HepG2 (cell line): ENCODE data around the gene PC. TPM values are rescaled to one million over a fixed set of nuclear protein-coding genes. Genes with fewer than 3 reads are reported as not detected.

Experiments
- ATAC-seq: fragments of 200-7000 bp; cut with Tn5 transposase; 3 replicates; pipeline ENCODE4 v1.9.1; 2020; ENCODE audit warnings: mild to moderate bottlenecking, moderate library complexity
- BruUV-seq: library from RNA; stranded (reverse); fragments of 400-500 nt; replicated peaks from 2 replicates; lab custom pipeline; 2021; lab: Mats Ljungman, UMichigan
- CTCF ChIA-PET: fragments of 300-600 bp; formaldehyde crosslinking; extraction: SDS; loops from one replicate; lab custom pipeline; 2021; ENCODE audit warnings: low total read pairs, inconsistent platforms, low intra/inter-chr PET ratio; lab: Yijun Ruan, JAX
- POLR2A ChIA-PET: fragments of 350-600 bp; sonication (Branson Sonifier 250); formaldehyde crosslinking; loops from one replicate; lab custom pipeline; 2020; ENCODE audit warnings: antibody characterized with exemption, inconsistent platforms; lab: Yijun Ruan, JAX
- DNase-seq: peaks from one replicate; pipeline ENCODE4 v3.0.0-alpha.2; 2015; ENCODE audit warnings: low spot score
- FAIRE-seq: peaks from 3 replicates; lab custom pipeline; 2011; peaks lifted over from hg19 to GRCh38; lab: Jason Lieb, UNC
- H2AFZ ChIP-seq: one replicate; pipeline ENCODE4 v1.6.1; 2011; ENCODE audit warnings: low read length, inconsistent platforms
- H3K27ac ChIP-seq: fragments of 300-600 bp; 3 replicates; pipeline ENCODE4 v1.8.0; 2011; ENCODE audit warnings: mixed run types, mild to moderate bottlenecking, mixed read lengths, low read length, inconsistent platforms; ENCODE audit not compliant: insufficient read depth; ENCODE audit errors: extremely low read length
- H3K27me3 ChIP-seq, 2 experiments: fragments of 200-600 bp in 1 of 2; 2 replicates in 1 of 2; 3 replicates in 1 of 2; pipeline versions ENCODE4 v1.6.0 to v1.8.0; 2011; ENCODE audit warnings: low read length in 2 of 2, mild to moderate bottlenecking in 2 of 2, moderate library complexity in 2 of 2, inconsistent platforms in 1 of 2; ENCODE audit not compliant: insufficient read depth in 2 of 2, control insufficient read depth in 1 of 2
- H3K36me3 ChIP-seq, 2 experiments: fragments of 200-600 bp in 1 of 2; replicated peaks in 1 of 2; 2 replicates in 1 of 2; 3 replicates in 1 of 2; pipeline versions ENCODE4 v1.5.1 to v1.8.0; 2011; ENCODE audit warnings: low read length in 2 of 2, inconsistent platforms in 1 of 2; ENCODE audit not compliant: insufficient read depth in 2 of 2, control insufficient read depth in 1 of 2
- H3K4me1 ChIP-seq: 2 replicates; pipeline ENCODE4 v1.5.1; 2012; ENCODE audit warnings: low read length, inconsistent platforms; ENCODE audit not compliant: insufficient read depth
- H3K4me2 ChIP-seq: 2 replicates; pipeline ENCODE4 v1.6.0; 2011; ENCODE audit warnings: low read depth, low read length, inconsistent platforms
- H3K4me3 ChIP-seq, 3 experiments: fragments of 200-600 bp in 1 of 3; sonication (generic), shearing (Covaris generic) in 1 of 3; replicated peaks in 1 of 3; 2 replicates each; pipeline ENCODE4 v1.5.1; 2011 to 2016; ENCODE audit warnings: low read length in 3 of 3, inconsistent platforms in 2 of 3, low read depth in 2 of 3, mild to moderate bottlenecking in 2 of 3, control low read depth in 1 of 3, mixed read lengths in 1 of 3; ENCODE audit not compliant: insufficient read depth in 1 of 3
- H3K79me2 ChIP-seq: one replicate; pipeline ENCODE4 v1.6.1; 2011; ENCODE audit warnings: low read length, inconsistent platforms; ENCODE audit not compliant: insufficient read depth
- H3K9ac ChIP-seq: 2 replicates; pipeline ENCODE4 v1.6.0; 2011; ENCODE audit warnings: mild to moderate bottlenecking, low read depth, low read length, inconsistent platforms; ENCODE audit not compliant: insufficient read depth
- H3K9me3 ChIP-seq: 2 replicates; pipeline ENCODE4 v1.5.1; 2012; ENCODE audit warnings: mild to moderate bottlenecking, low read length
- H4K20me1 ChIP-seq: 2 replicates; pipeline ENCODE4 v1.6.0; 2011; ENCODE audit warnings: inconsistent platforms, mild to moderate bottlenecking, low read length, moderate library complexity; ENCODE audit not compliant: insufficient read depth
- MLLT10 ChIP-seq: sonication (generic); formaldehyde crosslinking; IDR thresholded peaks from 2 replicates; pipeline ENCODE4 v1.4.0; 2020; ENCODE audit warnings: missing genetic modification reagents
- ZKSCAN1 ChIP-seq: fragments of 150-350 bp; IDR thresholded peaks from 2 replicates; pipeline ENCODE4 v1.6.1; 2014; ENCODE audit warnings: low read length
- ZNF652 ChIP-seq: IDR thresholded peaks from 2 replicates; pipeline ENCODE4 v1.6.1; 2016; ENCODE audit warnings: low read depth, borderline replicate concordance
- WGBS: methylation state at CpG from one replicate; pipeline ENCODE4 v1.1.6; 2017; ENCODE audit warnings: low lambda C conversion rate; 5-methylcytosine and 5-hydroxymethylcytosine counted together
- in situ Hi-C: cut with HindIII; loops from 2 replicates; pipeline ENCODE4 v1.10.0; 2017; ENCODE audit warnings: low pct_unique_long_range_greater_than_20kb; ENCODE audit not compliant: extremely low pct_ligation_motif_present
- intact Hi-C: fragments of 100-400 bp; cut with micrococcal nuclease; formaldehyde crosslinking; loops from one replicate; pipeline ENCODE4 v1.10.0; 2022; ENCODE audit not compliant: unreplicated experiment
- polyA plus RNA-seq, 8 experiments: library from polyadenylated mRNA; depleted of rRNA in 3 of 8; stranded (reverse) in 7 of 8; unstranded in 1 of 8; fragments of >200 nt; fragmentation: Illumina TruSeq in 4 of 8; extraction: Trizol in 4 of 8; gene quantifications; 2 replicates each; pipeline versions ENCODE4 v1.2.1 to v1.2.3, GENCODE V29; 2011 to 2016; ENCODE audit warnings: low read depth in 4 of 8, missing spikeins in 1 of 8, mixed read lengths in 1 of 8; ENCODE audit not compliant: insufficient read depth in 1 of 8
- total RNA-seq, 5 experiments: library from RNA; depleted of rRNA; stranded (reverse); fragments of >200 nt; fragmentation: Illumina TruSeq; extraction: Trizol; gene quantifications; 2 replicates each; pipeline ENCODE4 v1.2.3, GENCODE V29; 2016; ENCODE audit warnings: low read depth in 1 of 5
- TF ChIP-seq, protein P1 (sequence below): sonication (generic); formaldehyde crosslinking; IDR thresholded peaks from 2 replicates; pipeline ENCODE4 v1.5.0; 2020; ENCODE audit warnings: missing genetic modification reagents
- TF ChIP-seq, protein P2 (sequence below): IDR thresholded peaks from 2 replicates; pipeline ENCODE4 v1.6.1; 2016; ENCODE audit warnings: control low read depth

PC gene
- total and polyA plus RNA-seq, 2 of the 13 experiments (the other 11 are each of a cell fraction or from before 2014, with no cell fraction given), result 29.0 to 39.0 TPM

DNA sequence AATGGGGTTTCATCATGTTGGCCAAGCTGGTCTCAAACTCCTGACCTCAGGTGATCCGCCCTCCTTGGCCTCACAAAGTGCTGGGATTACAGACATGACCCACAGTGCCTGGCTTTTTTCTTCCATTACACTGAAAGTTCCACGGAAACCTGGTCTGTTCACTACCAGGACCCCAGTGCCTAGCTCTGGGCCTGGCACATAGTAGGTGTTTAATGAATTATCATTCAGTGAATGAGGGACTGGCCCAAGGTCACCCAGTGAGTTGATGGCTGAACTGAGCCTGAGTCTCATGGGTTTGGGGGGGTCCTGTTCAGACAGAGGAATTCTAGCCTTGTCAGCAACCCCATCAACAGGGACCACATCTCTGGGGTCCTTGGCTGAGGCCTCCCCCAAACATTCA is 20.0 kb upstream of the PC start:
- no peaks in the 10 kb centered on the region for H3K36me3 ChIP-seq
- no TSS peak for BruUV-seq
- H3K4me2 ChIP-seq, result no peak overlapping the region
- H3K4me1 ChIP-seq, result peaks cover 45% of the 10 kb centered on the region
- CTCF ChIA-PET, result no interaction called here
- no peak for DNase-seq
- TF ChIP-seq ZKSCAN1, result peak; percentile 61
- TF ChIP-seq, protein P1, sequence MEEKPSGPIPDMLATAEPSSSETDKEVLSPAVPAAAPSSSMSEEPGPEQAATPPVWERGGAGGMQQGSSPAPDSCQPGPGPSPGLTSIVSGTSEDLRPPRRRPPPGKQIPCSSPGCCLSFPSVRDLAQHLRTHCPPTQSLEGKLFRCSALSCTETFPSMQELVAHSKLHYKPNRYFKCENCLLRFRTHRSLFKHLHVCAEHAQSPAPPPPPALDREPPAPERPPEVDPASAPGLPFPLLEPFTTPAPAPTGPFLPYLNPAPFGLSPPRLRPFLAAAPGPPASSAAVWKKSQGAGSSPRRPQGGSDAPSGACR (CRISPR knock-in tag), result no peak
- TF ChIP-seq, all 625 proteins: peak for 1
- Histone ChIP-seq H3K4me3 (no peak overlapping the region), H3K9ac (no peak overlapping the region), H2AFZ (no peak overlapping the region), H3K9me3 (peaks cover 17% of the 10 kb centered on the region), H3K79me2 (no peaks in the 10 kb centered on the region), H3K27ac (no peak overlapping the region), H3K27me3 (peaks cover 0 to 1% of the 10 kb centered on the region in 2 experiments; a peak in 1 of 5 replicates), H4K20me1 (no peaks in the 10 kb centered on the region)
- ATAC-seq, result no peak
- intact Hi-C loops, result loop anchor here (5.0 kb wide), 1 partner anchor 136 kb away; the partner anchor contains the start of gene RCE1
- FAIRE-seq, result no peak
- POLR2A ChIA-PET, result no interaction called here
- 92% methylated on average over 2 of the region's 2 CpGs for WGBS
- in situ Hi-C loops, result loop anchor here (5.0 to 10.0 kb wide), 2 partner anchors 133 to 286 kb away; partner anchors contain the start of gene RCE1

DNA sequence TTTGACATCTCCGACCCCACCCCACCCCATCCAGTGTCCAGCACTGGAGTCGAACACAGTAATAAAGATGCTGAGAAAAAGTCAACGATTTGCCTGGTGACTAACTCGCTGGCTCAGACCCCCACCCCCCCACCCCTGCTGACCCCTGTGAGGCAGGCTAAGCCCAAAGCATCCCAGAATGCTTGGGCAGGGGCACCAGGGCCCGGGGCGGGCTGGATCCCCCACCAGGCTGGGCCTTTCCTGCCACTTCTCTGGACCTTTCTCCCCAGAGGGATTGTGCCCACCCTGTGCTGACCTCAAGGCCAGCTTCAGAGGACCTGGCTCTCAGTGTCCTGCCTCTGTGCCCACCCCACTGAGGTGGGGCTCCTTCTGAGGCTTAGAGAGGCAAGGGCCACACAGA is 18.7 kb upstream of the PC start:
- POLR2A ChIA-PET, result interaction anchor here (3.1 kb wide), 1 partner anchor 18 kb away, joined by 14 read pairs; the partner anchor contains the start of gene PC
- intact Hi-C loops, result loop anchor here (2.0 to 5.0 kb wide), 3 partner anchors 92 to 282 kb away; partner anchors contain the start of gene RCE1
- Histone ChIP-seq H3K27me3 (no peaks in the 10 kb centered on the region), H3K4me2 (no peak overlapping the region), H4K20me1 (no peaks in the 10 kb centered on the region), H3K4me3 (no peak overlapping the region), H3K9me3 (peaks cover 17% of the 10 kb centered on the region), H2AFZ (no peak overlapping the region), H3K9ac (no peak overlapping the region), H3K27ac (no peak overlapping the region), H3K36me3 (no peaks in the 10 kb centered on the region), H3K79me2 (no peaks in the 10 kb centered on the region), H3K4me1 (peaks cover 51% of the 10 kb centered on the region)
- CTCF ChIA-PET, result interaction anchor here (1.9 kb wide), 1 partner anchor 108 kb away, joined by 5 read pairs; no protein-coding TSS in a partner anchor
- no TSS peak for BruUV-seq
- ATAC-seq (no peak), DNase-seq (no peak), FAIRE-seq (no peak)
- WGBS, result 52% methylated on average over 6 of the region's 6 CpGs
- in situ Hi-C loops, result loop anchor here (5.0 to 10.0 kb wide), 2 partner anchors 132 to 285 kb away; partner anchors contain the start of gene RCE1
- TF ChIP-seq MLLT10 (CRISPR knock-in tag) (no peak), ZNF652 (no peak)
- TF ChIP-seq, protein P2, sequence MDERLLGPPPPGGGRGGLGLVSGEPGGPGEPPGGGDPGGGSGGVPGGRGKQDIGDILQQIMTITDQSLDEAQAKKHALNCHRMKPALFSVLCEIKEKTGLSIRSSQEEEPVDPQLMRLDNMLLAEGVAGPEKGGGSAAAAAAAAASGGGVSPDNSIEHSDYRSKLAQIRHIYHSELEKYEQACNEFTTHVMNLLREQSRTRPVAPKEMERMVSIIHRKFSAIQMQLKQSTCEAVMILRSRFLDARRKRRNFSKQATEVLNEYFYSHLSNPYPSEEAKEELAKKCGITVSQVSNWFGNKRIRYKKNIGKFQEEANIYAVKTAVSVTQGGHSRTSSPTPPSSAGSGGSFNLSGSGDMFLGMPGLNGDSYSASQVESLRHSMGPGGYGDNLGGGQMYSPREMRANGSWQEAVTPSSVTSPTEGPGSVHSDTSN, result no peak
